ENCODE measurements around the gene EXOSC3.

- TF ChIP-seq, protein P1, sequence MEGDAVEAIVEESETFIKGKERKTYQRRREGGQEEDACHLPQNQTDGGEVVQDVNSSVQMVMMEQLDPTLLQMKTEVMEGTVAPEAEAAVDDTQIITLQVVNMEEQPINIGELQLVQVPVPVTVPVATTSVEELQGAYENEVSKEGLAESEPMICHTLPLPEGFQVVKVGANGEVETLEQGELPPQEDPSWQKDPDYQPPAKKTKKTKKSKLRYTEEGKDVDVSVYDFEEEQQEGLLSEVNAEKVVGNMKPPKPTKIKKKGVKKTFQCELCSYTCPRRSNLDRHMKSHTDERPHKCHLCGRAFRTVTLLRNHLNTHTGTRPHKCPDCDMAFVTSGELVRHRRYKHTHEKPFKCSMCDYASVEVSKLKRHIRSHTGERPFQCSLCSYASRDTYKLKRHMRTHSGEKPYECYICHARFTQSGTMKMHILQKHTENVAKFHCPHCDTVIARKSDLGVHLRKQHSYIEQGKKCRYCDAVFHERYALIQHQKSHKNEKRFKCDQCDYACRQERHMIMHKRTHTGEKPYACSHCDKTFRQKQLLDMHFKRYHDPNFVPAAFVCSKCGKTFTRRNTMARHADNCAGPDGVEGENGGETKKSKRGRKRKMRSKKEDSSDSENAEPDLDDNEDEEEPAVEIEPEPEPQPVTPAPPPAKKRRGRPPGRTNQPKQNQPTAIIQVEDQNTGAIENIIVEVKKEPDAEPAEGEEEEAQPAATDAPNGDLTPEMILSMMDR (IDR thresholded peaks at IDR 0.05; ENCODE audit: control extremely low read depth in 1 of 3, insufficient read depth in 1 of 3, low read depth in 1 of 3, low read length in 3 of 3): no peak
- TF ChIP-seq EP300 (IDR thresholded peaks at IDR 0.05; ENCODE audit: borderline replicate concordance in 1 of 2, low read depth in 2 of 2, low read length in 2 of 2): no peak
- TF ChIP-seq SIN3A (conservative IDR thresholded peaks at IDR 0.05 in 1 of 2, IDR thresholded peaks at IDR 0.05 in 1 of 2; ENCODE audit: low read depth in 1 of 2, low read length in 2 of 2): 0 out of 4 replicates have a peak, but pooled peaks of 1 of the 2 experiments have one; percentile 11
- no peak for TF ChIP-seq GABPA (IDR thresholded peaks at IDR 0.05; ENCODE audit: borderline replicate concordance, insufficient read depth, low read length)
- no peak for TF ChIP-seq JUN (IDR thresholded peaks at IDR 0.05; ENCODE audit: low read depth, low read length)
- TF ChIP-seq SP1 (IDR thresholded peaks at IDR 0.05; ENCODE audit: low read depth, low read length): no peak
- TF ChIP-seq KDM1A (IDR thresholded peaks at IDR 0.05; ENCODE audit: borderline replicate concordance, low read length): no peak
- no peak for TF ChIP-seq YY1 (IDR thresholded peaks at IDR 0.05; ENCODE audit: low read depth, low read length)
- TF ChIP-seq EZH2 (IDR thresholded peaks at IDR 0.05; ENCODE audit: low read depth, low read length, severe bottlenecking): no peak
- no peak for TF ChIP-seq HDAC6 (IDR thresholded peaks at IDR 0.05; ENCODE audit: low read depth, low read length)
Measured at GRCh38 chr9:37801287-37801850, 16.5 kb upstream of the EXOSC3 start.
